ENCODE measurements around the gene CDH4. TPM values are rescaled to one million over a fixed set of nuclear protein-coding genes. Genes with fewer than 3 reads are reported as not detected.

Gene CDH4
- total RNA-seq, 1 donor from 2014 or later: 0.08 TPM

DNA sequence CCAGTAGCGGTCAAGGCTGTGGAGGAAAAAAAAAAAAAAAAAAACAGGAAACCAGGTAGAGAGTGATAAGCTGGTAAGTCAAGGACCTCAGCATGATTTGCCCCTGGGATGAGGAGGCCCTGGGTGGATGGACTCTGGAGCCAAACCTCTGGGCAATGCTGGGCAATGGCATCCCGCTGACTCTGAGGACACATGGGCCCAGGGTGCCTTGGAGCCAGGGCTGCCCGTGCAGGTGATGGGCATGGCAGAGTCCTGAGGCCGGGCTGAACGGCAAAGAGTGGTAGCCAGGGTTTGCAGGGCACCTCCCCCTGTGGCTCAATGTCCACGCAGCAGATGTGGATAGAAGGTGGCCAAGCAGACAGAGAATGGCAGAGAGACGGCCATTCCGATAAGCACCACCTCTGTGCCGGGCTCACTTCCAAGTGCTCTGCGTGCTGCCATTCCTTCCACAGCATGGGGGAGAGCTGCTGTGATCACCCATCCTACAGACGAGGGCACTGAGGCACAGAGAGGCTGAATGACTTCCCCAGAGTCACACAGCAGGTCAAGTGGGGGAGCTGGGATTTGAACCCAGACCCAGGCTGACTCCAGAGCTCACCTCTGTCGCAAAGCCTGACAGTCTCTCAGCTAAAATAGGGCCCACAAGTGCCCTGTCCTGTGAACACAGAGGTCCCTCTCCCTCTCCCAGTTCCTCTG, 353.9 kb downstream of the CDH4 start:
- intact Hi-C loops (cut with DNase I): no loop called here
- DNase-seq (ENCODE audit: missing footprints) (no peak), ATAC-seq (no peak)

DNA sequence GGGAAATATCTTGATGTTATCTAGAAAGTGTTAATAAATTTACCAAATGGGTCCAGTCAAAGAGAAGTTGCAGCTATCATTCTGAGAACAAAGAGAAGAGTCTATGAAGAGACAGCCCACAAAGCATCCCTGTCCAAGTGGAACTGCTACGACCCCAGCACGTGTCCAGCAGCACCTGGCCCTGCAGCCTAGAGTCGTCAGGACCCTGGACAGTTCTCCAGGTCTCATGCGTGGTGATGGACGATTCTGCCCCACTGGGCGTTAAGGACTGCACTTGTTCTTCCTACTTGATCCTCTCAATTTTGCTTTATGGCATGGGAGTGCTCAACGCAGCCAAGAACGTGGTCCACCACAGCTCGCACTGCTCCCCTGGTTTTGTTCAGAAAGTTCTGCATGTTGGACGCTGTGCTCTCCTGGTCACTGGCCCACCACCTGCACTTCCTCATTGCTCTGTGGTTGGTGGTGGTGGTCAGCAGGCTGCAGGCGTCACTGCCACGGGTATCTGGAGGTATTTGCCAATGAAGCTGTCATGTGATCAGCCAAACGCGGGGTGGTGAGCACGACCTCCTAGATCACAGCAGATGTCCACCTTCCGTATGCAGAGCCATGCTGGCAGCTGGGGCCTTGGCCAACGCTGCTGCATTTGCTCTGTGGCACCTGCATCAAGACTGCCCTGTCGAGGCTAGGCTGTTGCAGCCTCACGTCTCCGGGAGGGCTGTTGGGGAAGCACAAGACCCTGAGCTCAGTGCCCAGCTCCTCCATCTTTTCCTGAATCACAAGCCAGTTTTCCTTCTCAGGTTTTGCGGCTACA, 356.4 kb downstream of the CDH4 start:
- no peak for ATAC-seq

DNA sequence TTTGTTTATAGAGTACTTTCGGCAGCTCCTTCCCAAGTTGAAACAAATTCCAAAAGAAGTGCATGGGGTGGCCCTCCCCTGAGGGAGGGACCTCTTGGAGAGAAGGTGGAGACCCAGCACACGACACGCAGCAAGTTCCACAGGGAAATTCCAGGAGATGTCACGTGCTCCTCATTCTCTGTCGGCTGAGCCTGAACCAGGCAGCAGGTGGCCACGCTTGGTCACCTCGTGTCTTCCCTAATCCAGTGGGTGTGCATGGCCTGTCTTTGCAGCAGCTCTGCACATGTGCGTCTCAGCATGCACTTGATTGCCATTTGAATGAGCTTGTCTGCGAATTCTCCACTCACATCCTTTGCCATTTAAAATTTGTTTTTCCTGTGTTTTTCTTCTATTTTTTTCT, 357.4 kb downstream of the CDH4 start:
- intact Hi-C loops (cut with DNase I): no loop called here
- ATAC-seq: no peak
- no peak for DNase-seq (ENCODE audit: missing footprints)

More for the DNA sequence above, 356.4 kb downstream of the CDH4 start:
- DNase-seq (ENCODE audit: missing footprints): no peak
- intact Hi-C loops (cut with DNase I): no loop called here

DNA sequence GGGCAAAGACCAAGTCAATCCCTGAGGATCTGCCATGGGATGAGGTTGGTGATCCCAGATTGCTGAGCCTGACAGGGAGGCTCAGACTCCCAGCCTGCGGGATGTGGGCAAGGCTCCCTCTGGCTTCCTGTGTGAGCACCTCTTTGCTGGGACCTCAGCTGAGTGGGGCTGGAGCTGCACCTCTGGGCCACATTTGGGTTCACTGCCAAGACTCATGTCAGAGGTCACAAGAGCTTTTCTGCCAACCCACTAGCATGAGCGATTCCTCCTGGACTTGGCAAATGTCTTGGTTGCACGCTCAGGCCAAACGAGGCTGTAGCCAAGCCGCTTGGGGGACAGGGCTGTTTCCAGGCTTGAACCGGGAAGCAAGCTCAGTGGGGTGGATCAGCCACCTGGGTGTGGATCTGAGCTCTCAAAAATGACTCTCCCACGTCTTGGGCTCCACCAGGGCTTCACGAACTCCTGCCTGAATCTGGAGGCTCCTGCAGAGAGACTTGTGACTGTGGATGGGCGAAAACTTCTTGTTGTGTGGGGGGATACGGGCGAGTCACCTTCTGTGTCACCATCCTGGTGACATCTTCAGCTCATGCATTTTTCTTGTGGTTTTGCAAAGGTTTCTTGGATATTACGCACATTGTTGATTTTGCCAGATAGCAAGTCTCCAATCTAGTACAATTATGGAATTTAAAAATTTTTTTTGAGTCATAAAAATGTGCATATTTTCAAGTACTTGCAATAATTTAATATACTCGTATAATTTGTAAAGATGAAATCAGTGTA, 359.5 kb downstream of the CDH4 start:
- no peak for DNase-seq (ENCODE audit: missing footprints)
- intact Hi-C loops (cut with DNase I): no loop called here
- ATAC-seq: no peak

DNA sequence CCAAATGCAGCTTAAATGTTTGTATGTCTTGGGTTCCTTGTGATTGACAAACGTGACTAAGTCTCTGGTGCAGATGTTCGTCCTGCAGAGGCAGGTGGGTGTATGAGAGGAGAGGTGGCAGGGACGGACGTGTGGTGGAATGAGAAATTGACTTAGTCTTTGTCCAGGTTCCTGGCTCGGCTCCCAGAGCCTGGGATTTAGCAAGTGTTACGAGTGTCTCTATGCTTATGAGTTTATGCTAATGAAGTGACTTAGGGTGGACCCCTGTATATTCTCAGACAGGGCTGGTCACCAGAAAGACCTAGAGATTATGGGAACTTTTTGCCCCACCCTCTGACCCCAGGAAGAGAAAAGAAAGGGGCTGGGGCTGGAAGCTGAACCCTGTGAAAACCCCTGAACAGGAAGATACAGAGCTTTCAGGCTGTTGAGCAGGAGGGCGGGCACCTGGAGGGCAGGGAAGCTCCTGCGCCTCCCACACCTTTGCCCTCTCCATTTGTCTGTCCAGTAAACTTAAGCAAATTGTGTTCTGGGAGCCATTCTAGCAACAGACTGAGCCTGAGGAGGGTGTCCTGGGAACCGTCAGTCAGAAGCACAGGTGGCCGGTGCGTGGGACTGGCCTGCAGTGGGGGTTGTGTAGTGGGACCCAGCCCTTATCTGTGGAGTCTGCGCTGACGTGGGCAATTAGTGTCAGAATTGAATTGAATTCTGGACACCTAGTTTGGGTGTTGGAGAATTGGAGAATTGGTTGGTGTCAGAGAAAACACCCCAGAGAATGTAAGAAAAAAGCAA, 362.1 kb downstream of the CDH4 start:
- DNase-seq (ENCODE audit: missing footprints): no peak
- no peak for ATAC-seq
- intact Hi-C loops (cut with DNase I): no loop called here

DNA sequence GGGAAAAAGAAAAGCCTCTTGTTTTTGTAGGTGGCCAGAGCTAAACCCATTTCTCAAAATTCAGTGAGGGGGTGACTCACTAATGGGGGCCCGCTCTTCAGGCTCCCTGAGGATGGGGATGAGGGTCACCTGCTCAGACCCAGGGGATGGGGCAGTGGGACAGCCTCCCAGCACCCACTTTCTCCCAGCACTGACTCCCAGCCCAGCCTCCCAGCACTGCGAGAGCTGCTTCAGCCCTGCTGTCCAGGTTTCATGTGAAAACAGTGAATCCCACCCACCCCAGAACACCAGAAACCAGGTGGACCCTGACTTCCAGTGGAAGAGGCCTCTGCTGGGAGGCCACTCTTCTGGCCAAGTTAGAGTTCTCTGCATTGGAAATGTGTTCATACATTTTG, 362.6 kb downstream of the CDH4 start:
- no peak for ATAC-seq
- intact Hi-C loops (cut with DNase I): no loop called here
- DNase-seq (ENCODE audit: missing footprints): no peak

DNA sequence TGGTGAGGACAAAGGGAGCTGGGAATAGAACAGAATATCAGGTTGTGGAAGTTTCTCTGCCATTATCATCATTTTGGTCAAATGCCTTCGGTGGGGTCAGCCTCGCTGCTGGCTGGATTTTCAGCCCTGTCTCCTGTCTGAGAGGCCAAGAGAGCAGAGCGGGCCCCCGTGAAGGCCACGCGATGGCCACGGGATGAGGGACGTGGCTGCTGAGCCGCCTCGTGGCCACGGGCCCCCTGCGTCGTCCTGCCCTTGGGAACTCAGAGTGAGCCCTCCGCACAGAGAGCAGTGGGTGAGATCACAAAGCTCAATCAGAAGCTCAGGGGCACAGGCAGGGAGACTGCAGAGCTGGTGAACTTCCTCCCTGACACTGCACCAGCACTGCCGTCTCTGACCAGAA, 363.7 kb downstream of the CDH4 start:
- intact Hi-C loops (cut with DNase I): no loop called here
- no peak for DNase-seq (ENCODE audit: missing footprints)
- ATAC-seq: no peak

DNA sequence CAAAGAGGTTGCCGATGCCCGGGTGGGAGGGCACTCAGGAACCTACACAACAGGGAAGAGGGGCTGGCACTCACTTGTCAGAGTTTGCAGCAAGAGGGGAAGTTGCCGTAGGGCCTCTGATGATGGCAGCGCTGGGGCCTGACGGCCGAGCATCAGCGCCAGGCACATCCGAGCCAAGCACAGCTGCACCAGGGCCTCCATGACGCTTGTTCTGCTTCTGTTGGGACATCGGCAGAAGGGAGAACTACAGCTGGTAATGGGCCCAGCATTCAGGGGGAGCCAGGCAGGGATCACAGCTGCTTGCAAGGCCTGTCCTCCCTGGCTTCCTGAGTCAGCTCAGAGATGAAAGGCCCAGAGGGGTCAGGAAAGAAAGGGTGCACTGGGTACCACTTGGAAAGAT, 367.7 kb downstream of the CDH4 start:
- ATAC-seq: no peak
- intact Hi-C loops (cut with DNase I): no loop called here
- no peak for DNase-seq (ENCODE audit: missing footprints)

DNA sequence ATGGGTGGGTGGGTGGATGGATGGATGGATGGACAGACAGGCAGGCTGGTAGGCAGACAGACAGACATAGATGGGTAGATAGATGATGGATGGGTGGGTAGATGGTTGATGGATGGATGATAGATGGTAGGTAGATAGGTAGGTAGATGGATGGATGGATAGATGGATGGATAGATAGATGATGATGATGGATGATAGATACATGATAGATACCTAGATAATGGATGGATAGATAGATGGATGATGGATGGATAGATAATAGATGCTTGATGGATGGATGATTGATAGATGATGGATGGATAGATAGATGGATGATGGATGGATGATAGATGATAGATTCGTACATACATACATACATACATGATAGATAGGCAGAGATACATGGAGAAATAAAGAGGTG, 368.1 kb downstream of the CDH4 start:
- DNase-seq (ENCODE audit: missing footprints): no peak
- ATAC-seq: no peak
- intact Hi-C loops (cut with DNase I): no loop called here

DNA sequence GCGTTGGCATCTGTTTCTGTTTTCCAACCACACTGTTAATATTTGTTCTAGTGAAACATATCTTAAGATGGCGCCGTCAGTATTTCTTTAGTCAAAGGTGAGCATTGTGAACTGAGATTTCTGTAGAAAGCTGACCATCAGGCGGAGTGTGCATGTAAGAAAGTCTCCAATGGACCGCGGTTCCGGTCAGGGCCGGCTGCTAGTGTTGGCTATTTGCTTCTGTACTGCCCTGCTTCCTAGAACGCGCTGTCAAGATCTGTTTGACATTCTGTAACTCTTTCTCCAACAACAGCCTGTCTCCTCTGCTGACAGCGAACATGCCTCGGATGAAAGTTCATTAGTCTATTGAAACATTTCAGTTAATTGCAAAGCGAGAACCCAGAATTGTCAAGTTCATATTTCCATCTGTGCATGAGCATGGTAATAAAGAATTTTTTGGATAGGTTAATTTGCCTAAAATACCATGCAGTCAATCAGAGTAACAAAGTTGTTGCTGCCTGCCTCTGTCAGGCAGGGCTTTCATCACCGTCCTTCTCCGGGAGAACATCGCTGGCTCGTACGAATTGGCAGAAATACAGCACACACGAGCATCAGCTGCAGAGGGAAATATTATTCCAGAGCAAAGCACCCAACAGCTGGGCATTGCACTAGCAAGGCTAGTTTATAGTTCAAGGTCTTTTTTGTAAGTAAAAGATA, 369.1 kb downstream of the CDH4 start:
- intact Hi-C loops (cut with DNase I): no loop called here
- DNase-seq (ENCODE audit: missing footprints): no peak
- ATAC-seq: no peak

DNA sequence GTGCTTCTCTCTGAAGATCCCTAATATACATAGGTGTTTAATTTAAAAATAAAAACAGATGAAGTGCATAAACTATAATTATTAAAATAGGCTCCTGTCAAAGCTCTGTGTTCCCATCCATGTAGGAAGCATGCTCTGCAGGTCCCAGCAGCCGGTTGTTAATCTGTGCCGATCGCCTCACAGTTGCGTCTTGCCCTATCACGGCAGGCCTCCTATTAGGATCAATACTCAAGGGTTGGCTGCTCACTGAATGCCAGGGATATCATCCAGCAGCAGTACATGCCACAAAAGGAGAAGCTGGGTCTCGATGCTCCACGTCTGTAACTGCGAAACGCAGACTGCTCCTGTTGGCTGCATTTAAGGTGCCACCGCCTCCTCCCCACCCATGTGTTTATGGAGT, 369.8 kb downstream of the CDH4 start:
- intact Hi-C loops (cut with DNase I): no loop called here

DNA sequence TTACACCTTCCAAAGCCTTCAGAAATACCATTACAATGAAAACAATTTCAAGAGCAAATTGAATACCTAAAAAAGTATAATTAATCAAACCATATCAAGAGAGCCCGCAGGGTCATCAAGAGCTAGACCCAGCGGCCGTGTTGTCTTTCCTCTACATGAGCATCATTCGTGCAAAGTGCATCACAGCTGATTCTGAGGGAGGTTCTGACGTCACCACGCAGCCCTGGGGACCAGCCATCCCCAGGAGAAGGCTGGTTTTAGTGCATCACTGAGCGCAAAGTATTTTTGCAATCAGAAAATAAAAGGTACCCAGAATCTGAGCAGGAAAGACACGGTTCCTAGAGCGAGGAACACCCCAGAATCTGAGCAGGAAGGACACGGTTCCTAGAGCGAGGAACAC, 371.4 kb downstream of the CDH4 start:
- ATAC-seq (no peak), DNase-seq (ENCODE audit: missing footprints) (no peak)
- intact Hi-C loops (cut with DNase I): no loop called here

More for the DNA sequence above, 369.8 kb downstream of the CDH4 start:
- DNase-seq (ENCODE audit: missing footprints) (no peak), ATAC-seq (no peak)

DNA sequence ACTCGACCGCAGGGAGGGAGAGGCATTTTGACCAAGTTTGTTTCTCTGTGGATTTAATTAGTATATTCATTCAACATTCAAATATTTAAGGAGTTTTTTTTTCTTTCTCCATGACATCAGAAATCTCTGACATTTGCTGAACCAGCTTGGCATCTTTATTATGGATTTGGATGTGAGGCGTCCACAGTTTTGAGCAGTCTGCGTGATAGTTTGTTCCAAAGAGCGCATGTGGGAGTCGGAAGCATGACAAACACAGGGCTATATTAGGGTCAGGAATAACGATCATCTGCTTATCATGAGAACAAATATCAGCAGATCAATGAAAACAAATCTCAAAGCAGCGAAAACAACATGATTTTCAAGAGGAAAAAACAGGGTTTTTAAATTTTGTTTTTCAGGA, 373.2 kb downstream of the CDH4 start:
- ATAC-seq (no peak), DNase-seq (ENCODE audit: missing footprints) (no peak)

DNA sequence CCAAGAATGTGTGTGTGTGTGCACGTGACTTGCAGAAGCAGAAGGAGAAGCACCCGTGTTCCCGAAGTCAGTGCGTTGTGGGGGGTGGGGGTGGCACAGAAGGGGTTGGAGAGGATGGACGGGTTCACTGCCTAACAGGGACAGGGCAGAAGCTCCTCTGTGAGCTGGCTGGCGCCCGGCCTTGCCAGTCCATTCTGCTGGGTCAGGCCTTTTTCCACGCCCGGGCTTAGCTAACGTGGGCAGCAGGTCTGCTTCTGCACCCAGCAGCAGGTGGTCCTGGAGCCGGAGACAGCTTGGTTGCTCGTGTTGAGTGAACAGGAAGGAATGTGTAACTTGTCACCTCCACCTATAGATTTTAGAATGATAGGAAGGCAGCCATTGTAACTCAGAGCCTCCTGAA, 374.4 kb downstream of the CDH4 start:
- DNase-seq (ENCODE audit: missing footprints): no peak
- intact Hi-C loops (cut with DNase I): no loop called here
- no peak for ATAC-seq

More for the DNA sequence above, 373.2 kb downstream of the CDH4 start:
- intact Hi-C loops (cut with DNase I): no loop called here

DNA sequence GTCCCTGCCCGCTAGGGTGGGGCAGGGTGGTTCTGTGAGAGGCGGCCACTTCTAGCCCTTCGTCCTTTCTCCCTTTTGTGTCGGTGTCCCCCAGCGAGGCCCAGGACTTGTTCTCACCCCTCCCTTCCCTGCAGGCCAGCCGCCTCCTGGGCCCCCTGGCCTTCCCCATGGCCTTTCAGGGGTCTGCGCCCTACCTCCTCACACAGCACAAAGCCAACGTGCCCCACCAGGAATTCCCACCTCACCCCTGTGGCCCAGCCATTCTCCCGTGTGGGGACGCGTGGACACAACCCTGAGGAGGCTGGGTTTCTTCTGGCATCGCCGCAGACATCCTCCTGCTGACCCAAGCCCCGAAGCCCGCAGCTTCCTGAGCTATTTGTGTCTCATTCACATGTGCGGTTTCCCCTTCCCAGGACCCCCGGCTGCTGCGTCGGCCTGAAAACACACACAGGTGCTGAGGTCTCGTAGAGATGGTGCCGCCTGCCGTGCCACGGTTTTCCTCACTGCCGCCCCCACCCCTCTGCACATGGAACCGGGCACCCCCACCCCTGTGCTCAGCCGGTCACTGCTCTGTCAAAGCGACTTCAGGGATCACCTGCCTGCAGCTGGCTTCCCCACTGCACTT, 375.8 kb downstream of the CDH4 start:
- intact Hi-C loops (cut with DNase I): no loop called here
- no peak for ATAC-seq
- DNase-seq (ENCODE audit: missing footprints): no peak

DNA sequence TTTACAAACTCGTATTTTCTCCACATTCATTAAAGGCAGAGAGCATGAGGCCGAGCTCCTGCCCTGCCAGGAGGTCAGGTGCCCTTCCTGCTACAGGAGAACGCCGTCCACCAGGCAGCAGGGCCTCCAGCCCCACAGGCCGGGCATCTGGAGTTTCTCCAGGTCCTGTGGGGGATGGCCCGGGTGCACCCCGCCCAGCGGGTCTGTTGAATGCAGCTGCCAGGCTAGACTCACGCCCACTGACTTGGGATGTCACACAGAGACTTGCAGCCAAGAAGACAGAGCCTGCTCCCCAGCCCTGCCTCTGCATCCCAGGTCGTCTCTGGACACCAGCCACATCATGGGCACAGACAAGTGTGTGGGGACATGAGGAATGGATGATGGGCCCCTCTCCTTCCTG, 376.4 kb downstream of the CDH4 start:
- DNase-seq (ENCODE audit: missing footprints) (no peak), ATAC-seq (no peak)
- intact Hi-C loops (cut with DNase I): no loop called here

DNA sequence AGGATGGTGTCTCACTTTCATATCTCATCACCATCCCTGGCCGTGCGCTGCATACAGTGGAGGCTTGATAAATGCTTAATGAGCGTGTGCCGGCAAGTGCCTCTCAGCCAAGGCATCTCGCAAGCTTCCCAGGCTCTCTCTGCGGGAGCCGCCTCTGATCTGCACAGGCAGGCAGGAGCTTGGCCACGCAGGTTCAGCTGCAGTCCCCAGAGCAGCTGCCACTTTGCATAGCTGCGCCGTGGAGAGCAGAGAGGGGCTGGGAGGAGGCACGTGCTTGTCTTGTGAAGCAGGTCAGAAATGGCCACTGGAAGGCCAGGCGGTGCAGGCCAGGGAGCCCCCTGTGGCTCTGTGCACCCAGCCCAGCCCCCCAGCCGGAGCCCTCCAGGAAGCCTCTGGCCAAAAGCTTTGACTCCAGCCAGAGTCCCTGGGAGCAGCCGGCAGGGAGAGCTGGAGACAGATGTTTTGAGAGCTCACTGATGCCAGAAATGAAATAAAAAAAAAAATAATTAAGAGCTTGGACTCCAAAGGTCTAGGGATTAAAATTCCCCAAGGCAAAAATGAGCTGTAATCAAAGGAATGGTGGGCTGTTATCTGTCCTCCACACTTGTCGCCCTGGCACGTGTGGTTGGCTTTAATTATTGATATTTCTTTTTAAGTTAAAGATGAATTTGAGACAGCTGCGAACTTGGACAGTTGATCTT, 377.0 kb downstream of the CDH4 start:
- peak; percentile 24 for ATAC-seq
- intact Hi-C loops (cut with DNase I): no loop called here
- DNase-seq (ENCODE audit: missing footprints): no peak

Data from Right ventricle myocardium inferior (tissue), 1 donor.